Effector CD8-positive, alpha-beta T cell (primary cell): ENCODE measurements around the gene OR2AK2.

Experiments
- DNase-seq: peaks from one replicate; lab custom pipeline; 2025; lab: John Stamatoyannopoulos, UW
- total RNA-seq, 4 experiments: gene quantifications; one replicate each; lab custom pipeline; 2026; lab: John Stamatoyannopoulos, UW

The OR2AK2 gene
- total RNA-seq = 0 reads per million in 4 experiments

- no peak for DNase-seq
Observed at GRCh38 chr1:247964933-247965332, at the start of gene OR2AK2. Gene OR2AK2 (plus strand): TSS chr1:247965233. CDS start chr1:247965377, 144 bp downstream.

GRCh38 chr1:247919952-247920351 is 45.1 kb upstream of the OR2AK2 start, which contains the start of gene OR2T8:
Gene OR2T8 (plus strand): TSS chr1:247920252. CDS start chr1:247921018, 766 bp downstream.
- no peak for DNase-seq

- no peak for DNase-seq
Observed at GRCh38 chr1:247923941-247924340, 41.1 kb upstream of the OR2AK2 start.

- no peak for DNase-seq
Observed at GRCh38 chr1:247924868-247925267, 40.2 kb upstream of the OR2AK2 start, which contains the start of gene OR2AJ1. Gene OR2AJ1 (plus strand): TSS chr1:247924889. CDS start chr1:247933769, 8,880 bp downstream.

GRCh38 chr1:247933989-247934388 is 31.0 kb upstream of the OR2AK2 start:
- DNase-seq = no peak

GRCh38 chr1:247935781-247936180 is 29.3 kb upstream of the OR2AK2 start:
- DNase-seq = no peak

GRCh38 chr1:247936415-247936814 is 28.6 kb upstream of the OR2AK2 start:
- no peak for DNase-seq

GRCh38 chr1:247936965-247937734 is 27.9 kb upstream of the OR2AK2 start:
- DNase-seq = peak; percentile 83

GRCh38 chr1:247942624-247943023 is 22.4 kb upstream of the OR2AK2 start:
- no peak for DNase-seq

- no peak for DNase-seq
Observed at GRCh38 chr1:247948558-247948957, 16.5 kb upstream of the OR2AK2 start, which contains the start of gene OR2L8. Gene OR2L8 (plus strand): TSS chr1:247948858. CDS start chr1:247948858, 0 bp downstream.

- no peak for DNase-seq
Observed at GRCh38 chr1:247953408-247953807, 11.6 kb upstream of the OR2AK2 start.

GRCh38 chr1:247961791-247962190 is 3.2 kb upstream of the OR2AK2 start:
- DNase-seq = no peak

- DNase-seq = no peak
Observed at GRCh38 chr1:247962911-247963588, 2.0 kb upstream of the OR2AK2 start.

- no peak for DNase-seq
Observed at GRCh38 chr1:247966532-247967204, 1.6 kb downstream of the OR2AK2 start.

GRCh38 chr1:247992986-247993385 is 28.0 kb downstream of the OR2AK2 start:
- no peak for DNase-seq

GRCh38 chr1:247998811-247999210 is 33.8 kb downstream of the OR2AK2 start:
- DNase-seq = no peak

- no peak for DNase-seq
Observed at GRCh38 chr1:248000169-248000568, 35.1 kb downstream of the OR2AK2 start.

GRCh38 chr1:248007778-248008177 is 42.7 kb downstream of the OR2AK2 start:
- DNase-seq = no peak

GRCh38 chr1:248009681-248010080 is 44.6 kb downstream of the OR2AK2 start:
- DNase-seq = no peak

- no peak for DNase-seq
Observed at GRCh38 chr1:248013229-248013710, 48.2 kb downstream of the OR2AK2 start, which contains the start of gene OR2L5. Gene OR2L5 (plus strand): TSS chr1:248013660. CDS start chr1:248021948, 8,288 bp downstream.

- no peak for DNase-seq
Observed at GRCh38 chr1:248015803-248016202, 50.8 kb downstream of the OR2AK2 start.
